ENCODE data around the gene MRPL24. TPM values are rescaled to one million over a fixed set of nuclear protein-coding genes. Genes with fewer than 3 reads are reported as not detected.

MRPL24 gene
- total RNA-seq, 1 donor from 2014 or later = 124 TPM

DNA sequence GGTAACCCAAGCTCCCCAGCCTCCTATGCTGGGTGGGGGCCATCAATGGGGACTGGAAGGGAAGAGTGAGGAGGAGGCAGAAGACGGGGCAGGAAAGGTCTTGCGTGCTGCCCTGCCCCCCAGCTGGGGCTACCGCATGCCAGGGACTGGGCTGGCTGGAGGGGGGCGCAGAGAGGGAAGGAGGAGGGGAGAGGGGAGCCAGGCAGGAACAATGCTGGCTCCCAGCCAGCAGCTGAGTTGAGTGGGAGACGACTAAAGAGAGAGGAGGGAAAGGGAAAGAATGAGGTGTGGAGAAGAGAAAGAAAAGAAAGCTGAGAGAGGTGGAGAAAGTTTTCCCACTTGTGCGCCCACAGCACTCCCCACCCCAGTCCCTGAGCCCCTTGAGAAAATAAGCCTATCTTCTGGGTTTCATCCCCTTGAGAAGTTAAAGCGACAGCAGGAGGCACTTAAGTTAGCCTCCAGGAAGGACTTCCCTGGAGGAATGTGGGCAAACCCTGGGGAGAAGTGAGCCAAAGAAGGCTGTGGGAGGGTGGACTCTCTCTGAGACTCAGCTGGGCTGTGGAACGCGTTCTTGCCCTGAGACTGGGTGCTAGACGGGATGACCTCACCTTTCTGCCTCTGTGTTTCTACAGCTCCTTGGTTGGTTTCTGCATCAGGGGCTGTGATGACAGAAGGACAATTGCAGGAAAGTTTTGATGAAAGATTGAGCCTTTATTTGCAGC lies 50.8 kb downstream of the MRPL24 start:
- Mint-ChIP-seq H3K27me3 (ENCODE audit: low read depth) (peaks cover 54% of the 10 kb centered on the region), H3K27ac (no peak overlapping the region), H3K4me3 (ENCODE audit: low read depth) (no peak overlapping the region), H3K4me1 (ENCODE audit: low read depth) (peaks cover 13% of the 10 kb centered on the region), H3K9me3 (no peaks in the 10 kb centered on the region), H3K36me3 (ENCODE audit: low read depth) (no peaks in the 10 kb centered on the region)
- DNase-seq (ENCODE audit: low spot score) = no peak
- intact Hi-C loops (cut with micrococcal nuclease) = loop anchor here (1.0 to 10.0 kb wide), 4 partner anchors 16 to 235 kb away; partner anchors contain the start of genes LRRC71 and PEAR1

DNA sequence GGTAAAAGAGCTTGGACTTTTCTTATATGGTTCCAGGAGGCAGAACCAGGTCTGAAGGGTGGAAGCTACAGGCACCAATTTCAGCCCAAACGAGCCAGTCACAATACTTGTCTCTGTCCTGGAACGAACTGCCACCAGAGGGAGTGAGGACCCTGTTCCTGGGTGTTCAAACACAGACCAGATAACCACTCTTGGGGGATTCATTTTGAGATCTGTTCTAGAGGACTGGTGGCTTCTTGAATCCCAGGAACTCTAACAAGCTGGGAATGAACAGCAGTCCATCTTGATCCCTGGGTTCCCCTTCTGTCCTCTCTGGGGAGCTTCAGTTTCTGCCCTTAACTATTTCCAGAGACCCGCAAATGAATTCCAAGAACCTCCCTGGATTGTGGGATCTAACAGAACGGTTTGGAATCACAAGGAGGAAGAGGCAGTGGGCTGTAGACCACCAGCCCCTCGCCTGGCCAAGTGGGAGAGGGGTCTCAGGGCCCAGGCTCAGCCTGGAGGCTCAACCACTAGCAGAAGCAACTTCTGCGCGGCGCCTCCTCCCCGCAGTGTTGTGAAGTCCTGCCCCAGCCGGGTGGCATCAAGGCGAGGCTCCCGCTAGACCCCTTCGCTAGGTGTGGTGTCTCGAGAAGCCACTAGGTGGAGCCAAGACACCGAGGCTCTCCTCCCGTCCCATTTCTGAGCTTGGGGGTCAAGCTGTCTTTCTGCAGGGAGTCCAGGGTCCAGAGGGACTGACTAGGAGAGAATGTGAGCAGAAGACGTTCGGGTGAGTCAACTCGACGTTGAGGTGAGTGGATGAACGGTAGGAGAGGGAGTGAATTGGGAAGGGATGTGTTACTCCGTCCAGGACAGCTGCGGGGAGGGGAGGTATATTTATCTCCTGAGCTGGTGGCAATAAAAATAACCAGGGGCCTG lies 51.6 kb downstream of the MRPL24 start:
- Mint-ChIP-seq H3K36me3 (ENCODE audit: low read depth) (no peaks in the 10 kb centered on the region), H3K4me1 (ENCODE audit: low read depth) (peaks cover 20% of the 10 kb centered on the region), H3K27me3 (ENCODE audit: low read depth) (peaks cover 51% of the 10 kb centered on the region), H3K9me3 (no peaks in the 10 kb centered on the region), H3K27ac (no peak overlapping the region), H3K4me3 (ENCODE audit: low read depth) (no peak overlapping the region)
- intact Hi-C loops (cut with micrococcal nuclease) = loop anchor here (1.0 to 10.0 kb wide), 4 partner anchors 17 to 236 kb away; partner anchors contain the start of genes LRRC71 and PEAR1
- peak; percentile 57 for DNase-seq (ENCODE audit: low spot score)

Other genes starting within 250 kb of the MRPL24 start
- gene MEF2D, start 240.3 kb downstream of the MRPL24 start, total RNA-seq = 37.9 and 42.1 TPM in 2 replicates
- 16.1 and 16.8 TPM in 2 replicates for gene IQGAP3, start 168.5 kb downstream of the MRPL24 start, total RNA-seq
- gene TTC24, start 161.4 kb downstream of the MRPL24 start, total RNA-seq = 3.8 and 4.5 TPM in 2 replicates
- 76.1 and 78.8 TPM in 2 replicates for gene NAXE, start 149.3 kb downstream of the MRPL24 start, total RNA-seq
- 73.7 and 80.4 TPM in 2 replicates for gene GPATCH4, start 139.6 kb downstream of the MRPL24 start, total RNA-seq
- gene HAPLN2, start 121.7 kb downstream of the MRPL24 start, total RNA-seq = not detected in 2 replicates
- gene BCAN, start 99.0 kb downstream of the MRPL24 start, total RNA-seq = not detected in 2 replicates
- not detected in 2 replicates for gene NES, start 63.7 kb downstream of the MRPL24 start, total RNA-seq
- gene CRABP2, start 35.5 kb downstream of the MRPL24 start, total RNA-seq = 1.0 and 1.1 TPM in 2 replicates
- 37.3 and 45.2 TPM in 2 replicates for gene METTL25B, start 12.6 kb downstream of the MRPL24 start, total RNA-seq
- 52.2 and 57.4 TPM in 2 replicates for gene ISG20L2, start 12.3 kb downstream of the MRPL24 start, total RNA-seq
- gene HDGF, start 10.6 kb upstream of the MRPL24 start, total RNA-seq = 359 and 360 TPM in 2 replicates
- 94.8 and 110 TPM in 2 replicates for gene PRCC, start 26.4 kb upstream of the MRPL24 start, total RNA-seq
- gene SH2D2A, start 75.8 kb upstream of the MRPL24 start, total RNA-seq = 453 and 474 TPM in 2 replicates
- gene INSRR, start 118.0 kb upstream of the MRPL24 start, total RNA-seq = 1.1 and 1.4 TPM in 2 replicates
- gene NTRK1, start 119.8 kb upstream of the MRPL24 start, total RNA-seq = 252 and 253 TPM in 2 replicates
- 0.55 and 0.80 TPM in 2 replicates for gene PEAR1, start 152.6 kb upstream of the MRPL24 start, total RNA-seq
- not detected in 2 replicates for gene LRRC71, start 179.5 kb upstream of the MRPL24 start, total RNA-seq

Measured in activated T-helper 2 cell treated with anti-CD3 and anti-CD28 coated beads, Interferon-gamma antibody, Interleukin-2, Interleukin-4, amounts not matched to agents 10 μg/mL and 5 μg/mL and 100 μg/mL, durations not matched to agents 14 hours and 24 hours and 36 hours (primary cell).